AG10803 (cell line): ENCODE results near the gene MCRIP2.
A peak's percentile ranks its signal among the peaks of the same experiment; 100 is the strongest.

Source experiments
- DNase-seq: peaks from one replicate; pipeline ENCODE4 v3.0.0; 2010; ENCODE audit warnings: low read depth
- H3K4me3 ChIP-seq: 2 replicates; pipeline ENCODE4 v1.5.1; 2011; ENCODE audit warnings: mild to moderate bottlenecking, low read length, control low read depth
- TF ChIP-seq, protein P1 (sequence below): conservative IDR thresholded peaks from 2 replicates; pipeline ENCODE4 v1.5.1; 2011; ENCODE audit warnings: mild to moderate bottlenecking, low read length, control low read depth, inconsistent platforms

MCRIP2 gene

DNA sequence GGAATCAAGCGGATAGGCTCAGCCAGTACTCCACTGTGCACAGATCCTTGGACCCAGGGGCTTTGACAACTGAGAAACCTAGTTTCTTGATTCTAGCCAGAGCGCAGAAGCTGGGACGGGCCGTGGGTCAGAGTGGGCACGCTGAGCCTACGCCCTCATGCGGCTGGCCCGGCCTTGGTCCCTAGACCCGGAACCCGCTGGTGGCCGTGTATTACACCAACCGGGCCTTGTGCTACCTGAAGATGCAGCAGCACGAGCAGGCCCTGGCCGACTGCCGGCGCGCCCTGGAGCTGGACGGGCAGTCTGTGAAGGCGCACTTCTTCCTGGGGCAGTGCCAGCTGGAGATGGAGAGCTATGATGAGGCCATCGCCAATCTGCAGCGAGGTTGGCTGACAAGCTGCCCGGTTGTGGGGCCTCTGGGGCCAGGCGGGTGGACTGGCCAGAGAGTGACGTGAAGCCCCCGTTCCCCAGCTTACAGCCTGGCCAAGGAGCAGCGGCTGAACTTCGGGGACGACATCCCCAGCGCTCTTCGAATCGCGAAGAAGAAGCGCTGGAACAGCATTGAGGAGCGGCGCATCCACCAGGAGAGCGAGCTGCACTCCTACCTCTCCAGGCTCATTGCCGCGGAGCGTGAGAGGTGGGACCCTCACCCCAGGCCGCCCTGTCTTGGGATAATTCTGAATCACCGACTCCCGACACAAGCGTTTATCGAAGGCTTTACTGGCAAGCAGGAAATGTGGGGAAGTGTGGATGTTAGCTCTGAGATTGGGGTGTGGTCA lies 39.5 kb downstream of the MCRIP2 start:
- peak; percentile 53 for DNase-seq
- TF ChIP-seq, protein P1, sequence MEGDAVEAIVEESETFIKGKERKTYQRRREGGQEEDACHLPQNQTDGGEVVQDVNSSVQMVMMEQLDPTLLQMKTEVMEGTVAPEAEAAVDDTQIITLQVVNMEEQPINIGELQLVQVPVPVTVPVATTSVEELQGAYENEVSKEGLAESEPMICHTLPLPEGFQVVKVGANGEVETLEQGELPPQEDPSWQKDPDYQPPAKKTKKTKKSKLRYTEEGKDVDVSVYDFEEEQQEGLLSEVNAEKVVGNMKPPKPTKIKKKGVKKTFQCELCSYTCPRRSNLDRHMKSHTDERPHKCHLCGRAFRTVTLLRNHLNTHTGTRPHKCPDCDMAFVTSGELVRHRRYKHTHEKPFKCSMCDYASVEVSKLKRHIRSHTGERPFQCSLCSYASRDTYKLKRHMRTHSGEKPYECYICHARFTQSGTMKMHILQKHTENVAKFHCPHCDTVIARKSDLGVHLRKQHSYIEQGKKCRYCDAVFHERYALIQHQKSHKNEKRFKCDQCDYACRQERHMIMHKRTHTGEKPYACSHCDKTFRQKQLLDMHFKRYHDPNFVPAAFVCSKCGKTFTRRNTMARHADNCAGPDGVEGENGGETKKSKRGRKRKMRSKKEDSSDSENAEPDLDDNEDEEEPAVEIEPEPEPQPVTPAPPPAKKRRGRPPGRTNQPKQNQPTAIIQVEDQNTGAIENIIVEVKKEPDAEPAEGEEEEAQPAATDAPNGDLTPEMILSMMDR: no peak; the same call in 1 of the 2 replicates
- H3K4me3 ChIP-seq: peak overlapping the region; percentile 76

DNA sequence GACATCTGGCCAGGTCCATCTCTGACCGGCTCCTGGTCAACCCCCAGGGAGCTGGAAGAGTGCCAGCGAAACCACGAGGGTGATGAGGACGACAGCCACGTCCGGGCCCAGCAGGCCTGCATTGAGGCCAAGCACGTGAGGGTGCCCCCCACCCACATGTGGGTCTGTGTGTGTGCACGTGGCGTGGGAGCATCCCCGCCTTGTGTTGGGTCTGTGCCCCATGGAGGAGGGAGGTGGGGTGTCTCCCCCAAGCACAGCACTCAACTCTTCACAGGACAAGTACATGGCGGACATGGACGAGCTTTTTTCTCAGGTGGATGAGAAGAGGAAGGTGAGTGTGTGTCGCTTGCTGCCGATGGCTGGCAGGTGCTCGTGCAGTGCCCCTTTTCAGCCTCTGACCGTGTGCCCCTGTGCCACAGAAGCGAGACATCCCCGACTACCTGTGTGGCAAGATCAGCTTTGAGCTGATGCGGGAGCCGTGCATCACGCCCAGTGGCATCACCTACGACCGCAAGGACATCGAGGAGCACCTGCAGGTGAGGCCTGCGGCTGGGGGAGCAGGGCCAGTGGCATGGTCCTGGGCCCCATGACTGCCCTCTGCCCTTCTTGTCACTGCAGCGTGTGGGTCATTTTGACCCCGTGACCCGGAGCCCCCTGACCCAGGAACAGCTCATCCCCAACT lies 40.3 kb downstream of the MCRIP2 start:
- TF ChIP-seq, protein P1: no peak
- no peak for DNase-seq
- peak overlapping the region; percentile 76 for H3K4me3 ChIP-seq

DNA sequence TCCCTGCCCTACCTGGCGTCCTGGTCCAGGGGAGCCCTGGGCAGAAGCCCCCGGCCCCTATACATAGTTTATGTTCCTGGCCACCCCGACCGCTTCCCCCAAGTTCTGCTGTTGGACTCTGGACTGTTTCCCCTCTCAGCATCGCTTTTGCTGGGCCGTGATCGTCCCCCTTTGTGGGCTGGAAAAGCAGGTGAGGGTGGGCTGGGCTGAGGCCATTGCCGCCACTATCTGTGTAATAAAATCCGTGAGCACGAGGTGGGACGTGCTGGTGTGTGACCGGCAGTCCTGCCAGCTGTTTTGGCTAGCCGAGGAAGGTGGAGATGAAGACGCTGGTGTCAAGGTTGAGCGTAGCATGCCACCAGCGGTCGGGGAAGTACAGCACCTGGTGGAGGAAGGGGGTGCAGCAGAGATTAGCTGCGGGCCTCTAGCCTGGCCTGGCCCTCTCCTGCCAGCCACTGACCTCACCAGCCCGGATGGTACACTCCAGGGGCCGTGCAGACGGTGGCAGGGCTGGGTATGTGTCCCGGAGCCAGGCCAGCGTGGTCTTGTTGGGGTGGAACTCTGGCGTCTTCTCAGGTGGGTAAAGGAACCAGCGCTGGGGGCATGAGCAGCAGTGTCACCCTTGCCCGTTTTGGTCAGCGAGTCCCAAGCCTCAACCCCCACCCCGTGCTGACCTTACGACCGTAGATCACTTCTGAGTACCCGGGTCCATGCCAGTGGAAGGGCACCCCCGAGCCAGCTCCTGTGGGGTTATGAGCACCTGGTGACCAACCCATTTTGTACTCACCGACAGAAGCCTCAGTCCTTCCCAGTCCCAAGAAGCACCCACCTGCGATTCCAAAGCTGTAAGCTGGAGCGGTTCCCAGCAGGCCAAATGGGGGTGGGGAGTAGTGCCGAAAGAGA lies 41.1 kb downstream of the MCRIP2 start:
- TF ChIP-seq, protein P1: no peak
- H3K4me3 ChIP-seq: peak overlapping the region; percentile 62
- no peak for DNase-seq

DNA sequence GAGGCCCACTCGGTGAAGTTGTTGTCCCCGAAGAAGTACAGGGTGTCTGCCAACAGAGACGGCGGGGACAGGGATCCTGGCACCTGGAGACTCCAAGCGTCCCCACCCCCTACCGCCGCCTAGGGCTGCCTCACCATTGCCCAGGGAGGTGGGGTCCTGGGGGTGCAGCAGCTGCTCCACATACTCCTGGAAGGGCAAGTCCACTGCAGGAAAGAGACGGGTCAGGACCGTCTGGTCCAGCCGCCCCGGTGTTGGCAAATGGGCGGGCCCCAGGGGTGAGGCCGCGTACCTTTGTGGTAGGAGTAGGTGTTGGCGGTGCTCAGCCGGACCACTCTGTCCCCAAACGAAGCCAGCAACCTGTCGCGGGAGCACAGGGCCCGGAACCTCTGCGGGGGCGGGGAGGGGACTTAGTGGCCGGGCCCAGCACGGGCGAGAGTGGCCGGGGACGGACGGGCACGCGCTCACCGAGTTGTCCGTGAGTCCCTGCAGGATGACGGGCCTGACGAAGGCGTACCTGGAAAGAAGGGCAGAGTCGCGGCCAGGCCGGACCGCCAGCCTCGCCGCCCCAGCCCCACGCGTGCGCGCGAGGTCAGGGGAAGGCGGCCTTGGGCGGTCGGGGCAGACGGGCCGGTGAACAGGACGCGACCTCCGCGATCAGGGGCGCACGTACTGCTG lies 41.9 kb downstream of the MCRIP2 start:
- TF ChIP-seq, protein P1: no peak
- DNase-seq: no peak
- H3K4me3 ChIP-seq: peak overlapping the region; percentile 62

DNA sequence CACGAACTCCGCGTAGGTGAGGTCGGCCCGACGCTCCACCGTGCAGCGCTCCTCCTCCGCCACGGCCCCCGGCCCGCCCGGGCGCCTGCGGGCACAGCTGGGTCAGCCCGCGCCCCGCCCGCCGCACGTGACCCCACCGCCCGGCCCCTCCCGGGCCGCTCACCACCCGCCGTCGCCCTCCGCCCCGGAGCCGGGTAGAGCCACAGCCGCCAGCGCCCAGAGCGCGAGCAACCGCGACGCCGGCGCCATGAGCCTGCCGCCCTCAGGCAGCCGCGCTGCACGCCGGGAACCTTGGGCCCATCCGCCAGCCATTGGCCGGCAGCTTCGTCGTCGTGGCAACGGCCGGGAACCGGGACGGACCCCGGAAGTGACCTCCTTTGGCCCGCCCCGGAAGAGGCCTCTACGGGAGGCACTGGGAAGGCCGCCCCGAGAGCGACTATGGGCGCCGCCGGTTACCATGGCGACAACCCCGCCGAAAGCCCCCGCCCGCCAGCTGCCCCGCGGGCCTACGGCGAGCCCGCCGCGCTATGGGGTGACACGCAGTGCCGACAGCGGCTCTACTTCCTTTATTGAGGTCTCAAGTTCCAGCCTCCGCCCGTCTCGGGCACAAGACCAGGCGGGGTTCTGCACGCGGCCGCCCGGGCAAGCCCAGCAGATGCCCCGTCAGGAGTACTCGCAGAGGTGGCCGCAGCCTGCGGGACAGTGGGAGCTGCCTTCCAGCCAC lies 42.6 kb downstream of the MCRIP2 start, which contains the start of gene JMJD8:
Gene JMJD8 (minus strand): TSS at position 264 of the 724 bp plus-strand sequence. CDS start 15 bp downstream, at position 249.
- TF ChIP-seq, protein P1: no peak
- H3K4me3 ChIP-seq: peak within 1 kb of the TSS; percentile 62

DNA sequence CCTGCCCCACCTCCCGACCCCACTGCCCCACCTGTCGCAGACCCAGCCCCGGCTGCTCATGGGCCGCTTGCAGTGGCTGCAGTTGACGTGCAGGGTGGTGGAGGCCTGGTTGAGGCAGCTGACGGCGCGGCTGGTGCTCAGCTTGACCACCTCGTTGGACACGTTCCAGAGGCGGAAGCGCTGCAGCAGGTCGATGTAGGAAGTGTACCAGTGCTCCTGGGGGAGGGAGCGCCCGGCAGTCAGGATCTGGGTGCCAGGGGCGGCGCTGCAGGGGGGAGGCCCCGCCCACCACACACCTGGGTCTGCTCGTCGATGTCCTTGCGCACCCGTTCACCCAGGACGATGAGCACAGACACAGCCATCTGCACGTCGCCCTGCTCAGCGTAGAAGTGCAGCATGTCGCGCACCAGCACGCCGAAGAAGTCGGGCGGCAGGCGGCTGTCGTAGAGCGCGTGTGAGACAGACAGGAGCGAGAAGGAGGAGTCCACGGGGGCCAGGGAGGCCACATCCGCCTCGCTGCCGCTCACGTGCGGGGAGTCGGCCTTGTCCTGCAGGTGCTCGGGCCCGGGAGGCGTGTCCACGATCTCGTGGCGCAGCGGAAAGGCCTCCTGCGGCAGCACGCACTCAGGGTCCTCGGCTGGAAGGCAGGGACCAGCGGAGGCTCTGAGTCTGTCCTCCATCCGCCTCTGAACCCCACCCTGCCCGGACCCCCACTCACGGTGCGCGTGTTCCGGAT lies 43.5 kb downstream of the MCRIP2 start:
- DNase-seq: no peak
- H3K4me3 ChIP-seq: no peak overlapping the region; the same call in 1 of the 2 replicates

More for the DNA sequence above, 42.6 kb downstream of the MCRIP2 start, which contains the start of gene JMJD8:
- peak; percentile 94 for DNase-seq

More for the DNA sequence above, 43.5 kb downstream of the MCRIP2 start:
- TF ChIP-seq, protein P1: no peak
